VCaP (cell line): ENCODE measurements around the gene PKP2.

Experiments
- H3K27ac ChIP-seq: fragments of 450-650 bp; 2 replicates; pipeline ENCODE4 v1.5.1; 2017
- TF ChIP-seq, protein P1 (sequence below): fragments of 450-650 bp; conservative IDR thresholded peaks from 2 replicates; pipeline ENCODE4 v1.5.1; 2017; ENCODE audit warnings: mild to moderate bottlenecking, moderate library complexity

The PKP2 gene

GRCh38 chr12:32743264-32743663 lies 153.3 kb downstream of the PKP2 start:
- TF ChIP-seq, protein P1, sequence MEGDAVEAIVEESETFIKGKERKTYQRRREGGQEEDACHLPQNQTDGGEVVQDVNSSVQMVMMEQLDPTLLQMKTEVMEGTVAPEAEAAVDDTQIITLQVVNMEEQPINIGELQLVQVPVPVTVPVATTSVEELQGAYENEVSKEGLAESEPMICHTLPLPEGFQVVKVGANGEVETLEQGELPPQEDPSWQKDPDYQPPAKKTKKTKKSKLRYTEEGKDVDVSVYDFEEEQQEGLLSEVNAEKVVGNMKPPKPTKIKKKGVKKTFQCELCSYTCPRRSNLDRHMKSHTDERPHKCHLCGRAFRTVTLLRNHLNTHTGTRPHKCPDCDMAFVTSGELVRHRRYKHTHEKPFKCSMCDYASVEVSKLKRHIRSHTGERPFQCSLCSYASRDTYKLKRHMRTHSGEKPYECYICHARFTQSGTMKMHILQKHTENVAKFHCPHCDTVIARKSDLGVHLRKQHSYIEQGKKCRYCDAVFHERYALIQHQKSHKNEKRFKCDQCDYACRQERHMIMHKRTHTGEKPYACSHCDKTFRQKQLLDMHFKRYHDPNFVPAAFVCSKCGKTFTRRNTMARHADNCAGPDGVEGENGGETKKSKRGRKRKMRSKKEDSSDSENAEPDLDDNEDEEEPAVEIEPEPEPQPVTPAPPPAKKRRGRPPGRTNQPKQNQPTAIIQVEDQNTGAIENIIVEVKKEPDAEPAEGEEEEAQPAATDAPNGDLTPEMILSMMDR = no peak
- no peak overlapping the region for H3K27ac ChIP-seq

DNA sequence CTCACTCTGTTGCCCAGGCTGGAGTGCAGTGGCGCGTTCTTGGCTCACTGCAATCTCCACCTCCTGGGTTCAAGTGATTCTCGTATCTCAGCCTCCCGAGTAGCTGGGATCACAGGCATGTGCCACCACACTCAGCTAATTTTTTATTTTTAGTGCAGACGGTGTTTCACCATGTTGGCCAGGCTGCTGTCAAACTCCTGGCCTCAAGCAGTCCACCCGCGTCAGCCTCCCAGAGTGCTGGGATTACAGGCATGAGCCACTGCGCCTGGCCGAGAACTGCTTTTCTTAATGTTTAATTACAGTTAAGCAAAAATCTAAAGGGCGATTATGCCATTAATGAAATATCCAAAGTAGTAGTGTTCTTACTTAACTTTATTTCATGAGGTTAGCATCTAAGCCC lies 154.4 kb downstream of the PKP2 start:
- TF ChIP-seq, protein P1 = no peak
- no peak overlapping the region for H3K27ac ChIP-seq
